ENCODE results near the gene TUBB.

Gene TUBB

GRCh38 chr6:30687659-30688431 is 32.3 kb upstream of the TUBB start:
- DNase-seq (ENCODE audit: low spot score): no peak

- no peak for DNase-seq (ENCODE audit: low spot score)
These were observed 31.6 kb upstream of the TUBB start for GRCh38 chr6:30688569-30688968.

GRCh38 chr6:30689022-30689865 is 30.9 kb upstream of the TUBB start:
- no peak for DNase-seq (ENCODE audit: low spot score)

GRCh38 chr6:30689985-30690384 is 30.2 kb upstream of the TUBB start:
- DNase-seq (ENCODE audit: low spot score): no peak

GRCh38 chr6:30690403-30691207 is 29.5 kb upstream of the TUBB start, which contains the start of gene NRM:
Gene NRM, minus strand, starts transcription at chr6:30690984. Its CDS starts 10 bp downstream, at chr6:30690974.
- peak; percentile 84 for DNase-seq (ENCODE audit: low spot score)

GRCh38 chr6:30691208-30691847 is 28.8 kb upstream of the TUBB start:
- DNase-seq (ENCODE audit: low spot score): no peak

GRCh38 chr6:30696432-30696831 is 23.7 kb upstream of the TUBB start:
- no peak for DNase-seq (ENCODE audit: low spot score)

GRCh38 chr6:30700340-30700739 is 19.8 kb upstream of the TUBB start:
- DNase-seq (ENCODE audit: low spot score): no peak

- no peak for DNase-seq (ENCODE audit: low spot score)
These were observed 17.1 kb upstream of the TUBB start for GRCh38 chr6:30703011-30703410.

- DNase-seq (ENCODE audit: low spot score): no peak
These were observed 16.3 kb upstream of the TUBB start for GRCh38 chr6:30703821-30704220.

GRCh38 chr6:30705620-30706019 is 14.5 kb upstream of the TUBB start:
- no peak for DNase-seq (ENCODE audit: low spot score)

GRCh38 chr6:30707281-30707850 is 12.8 kb upstream of the TUBB start:
- no peak for DNase-seq (ENCODE audit: low spot score)

GRCh38 chr6:30709101-30709868 is 10.9 kb upstream of the TUBB start:
- no peak for DNase-seq (ENCODE audit: low spot score)

GRCh38 chr6:30711758-30712380 is 8.3 kb upstream of the TUBB start:
- DNase-seq (ENCODE audit: low spot score): no peak

- no peak for DNase-seq (ENCODE audit: low spot score)
These were observed 7.7 kb upstream of the TUBB start for GRCh38 chr6:30712441-30712945.

GRCh38 chr6:30714263-30714662 is 5.9 kb upstream of the TUBB start:
- no peak for DNase-seq (ENCODE audit: low spot score)

GRCh38 chr6:30716879-30717128 is 3.3 kb upstream of the TUBB start:
- no peak for DNase-seq (ENCODE audit: low spot score)

GRCh38 chr6:30717129-30717844 is 2.9 kb upstream of the TUBB start, which contains the start of gene MDC1:
Gene MDC1, minus strand, starts transcription at chr6:30717281. Its CDS starts 2,106 bp downstream, at chr6:30715175.
- DNase-seq (ENCODE audit: low spot score): peak; percentile 99
